HFF-Myc (cell line): ENCODE results near the gene ERICH4.

ENCODE experiments used
- DNase-seq: peaks from one replicate; pipeline ENCODE4 v3.0.0-alpha.2; 2011; ENCODE audit warnings: low read depth; ENCODE audit errors: extremely low read depth
- H3K4me3 ChIP-seq: replicated peaks from 2 replicates; pipeline ENCODE4 v1.5.1; 2011; ENCODE audit warnings: low read depth, mild to moderate bottlenecking, control low read depth, low read length
- TF ChIP-seq, protein P1 (sequence below): IDR thresholded peaks from 2 replicates; pipeline ENCODE4 v1.5.1; 2012; ENCODE audit warnings: mild to moderate bottlenecking, low read depth, low read length, control low read depth; ENCODE audit errors: missing control alignments

ERICH4 gene, protein sequence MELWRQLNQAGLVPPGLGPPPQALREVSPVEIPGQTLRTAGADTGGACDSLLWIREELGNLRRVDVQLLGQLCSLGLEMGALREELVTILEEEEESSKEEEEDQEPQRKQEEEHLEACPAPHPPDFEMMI

DNA sequence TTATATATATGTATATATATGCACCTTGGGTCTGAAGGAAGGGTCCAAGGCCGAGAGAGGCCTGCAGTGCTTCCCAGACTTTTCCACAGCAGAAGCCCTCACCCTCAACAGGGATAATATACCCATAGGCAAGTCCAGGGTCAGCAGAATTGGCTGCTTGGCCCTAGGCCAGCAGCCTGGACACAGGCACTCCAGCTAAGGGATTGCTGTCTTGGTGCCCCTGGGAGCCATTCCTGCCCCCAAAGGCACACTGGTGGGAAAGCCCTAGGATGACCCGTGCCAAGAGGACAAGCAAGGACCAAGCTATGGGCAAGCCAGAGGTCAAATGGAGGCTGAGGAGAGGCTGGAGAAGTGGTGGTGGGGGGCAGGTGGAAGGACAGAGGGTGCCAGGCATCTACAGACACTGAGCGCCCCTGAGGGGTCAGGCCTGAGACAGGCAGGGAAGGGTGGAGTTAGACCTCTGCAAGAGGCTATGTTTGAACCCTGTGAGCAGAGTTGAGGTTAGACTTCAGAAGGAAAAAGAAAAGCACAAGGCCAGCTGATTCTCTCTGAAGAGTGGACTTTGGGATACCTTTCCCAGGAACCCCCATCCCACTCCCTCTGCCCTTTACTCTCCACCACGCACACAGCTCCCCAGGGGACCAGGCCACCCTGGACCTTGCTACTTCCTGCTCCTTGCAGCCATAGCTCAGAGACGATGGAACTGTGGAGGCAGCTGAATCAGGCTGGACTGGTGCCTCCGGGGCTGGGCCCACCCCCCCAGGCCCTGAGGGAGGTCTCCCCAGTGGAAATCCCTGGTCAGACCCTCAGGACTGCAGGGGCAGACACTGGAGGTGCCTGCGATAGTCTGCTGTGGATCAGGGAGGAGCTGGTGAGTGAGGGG lies at the start of gene ERICH4:
TSS of gene ERICH4 (plus strand) at position 684 of the 883 bp plus-strand sequence. CDS start at position 698, 14 bp downstream.
- TF ChIP-seq, protein P1, sequence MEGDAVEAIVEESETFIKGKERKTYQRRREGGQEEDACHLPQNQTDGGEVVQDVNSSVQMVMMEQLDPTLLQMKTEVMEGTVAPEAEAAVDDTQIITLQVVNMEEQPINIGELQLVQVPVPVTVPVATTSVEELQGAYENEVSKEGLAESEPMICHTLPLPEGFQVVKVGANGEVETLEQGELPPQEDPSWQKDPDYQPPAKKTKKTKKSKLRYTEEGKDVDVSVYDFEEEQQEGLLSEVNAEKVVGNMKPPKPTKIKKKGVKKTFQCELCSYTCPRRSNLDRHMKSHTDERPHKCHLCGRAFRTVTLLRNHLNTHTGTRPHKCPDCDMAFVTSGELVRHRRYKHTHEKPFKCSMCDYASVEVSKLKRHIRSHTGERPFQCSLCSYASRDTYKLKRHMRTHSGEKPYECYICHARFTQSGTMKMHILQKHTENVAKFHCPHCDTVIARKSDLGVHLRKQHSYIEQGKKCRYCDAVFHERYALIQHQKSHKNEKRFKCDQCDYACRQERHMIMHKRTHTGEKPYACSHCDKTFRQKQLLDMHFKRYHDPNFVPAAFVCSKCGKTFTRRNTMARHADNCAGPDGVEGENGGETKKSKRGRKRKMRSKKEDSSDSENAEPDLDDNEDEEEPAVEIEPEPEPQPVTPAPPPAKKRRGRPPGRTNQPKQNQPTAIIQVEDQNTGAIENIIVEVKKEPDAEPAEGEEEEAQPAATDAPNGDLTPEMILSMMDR: no peak
- H3K4me3 ChIP-seq: no peak within 1 kb of the TSS
- DNase-seq: no peak

DNA sequence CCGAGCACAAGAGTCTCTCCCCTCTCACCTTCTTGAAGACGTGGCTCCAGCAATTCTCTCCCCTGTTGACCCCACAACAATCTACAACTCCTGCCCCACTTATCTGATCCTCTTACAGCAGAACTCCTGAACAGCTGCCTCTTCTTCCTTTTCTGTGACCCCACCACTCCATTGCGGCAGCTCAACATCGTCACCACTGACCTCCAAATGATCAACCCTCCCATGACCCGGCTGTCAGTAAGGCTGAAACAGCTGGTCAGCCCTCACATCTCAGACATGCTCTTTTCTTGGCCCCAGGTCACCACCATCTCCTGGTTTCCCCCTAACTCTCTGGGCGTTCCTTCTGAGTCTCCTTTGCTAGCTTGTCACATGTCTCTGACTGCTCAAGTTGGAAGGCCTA lies 47.6 kb upstream of the ERICH4 start:
- peak overlapping the region; percentile 97 for H3K4me3 ChIP-seq
- no peak for DNase-seq
- TF ChIP-seq, protein P1: no peak

DNA sequence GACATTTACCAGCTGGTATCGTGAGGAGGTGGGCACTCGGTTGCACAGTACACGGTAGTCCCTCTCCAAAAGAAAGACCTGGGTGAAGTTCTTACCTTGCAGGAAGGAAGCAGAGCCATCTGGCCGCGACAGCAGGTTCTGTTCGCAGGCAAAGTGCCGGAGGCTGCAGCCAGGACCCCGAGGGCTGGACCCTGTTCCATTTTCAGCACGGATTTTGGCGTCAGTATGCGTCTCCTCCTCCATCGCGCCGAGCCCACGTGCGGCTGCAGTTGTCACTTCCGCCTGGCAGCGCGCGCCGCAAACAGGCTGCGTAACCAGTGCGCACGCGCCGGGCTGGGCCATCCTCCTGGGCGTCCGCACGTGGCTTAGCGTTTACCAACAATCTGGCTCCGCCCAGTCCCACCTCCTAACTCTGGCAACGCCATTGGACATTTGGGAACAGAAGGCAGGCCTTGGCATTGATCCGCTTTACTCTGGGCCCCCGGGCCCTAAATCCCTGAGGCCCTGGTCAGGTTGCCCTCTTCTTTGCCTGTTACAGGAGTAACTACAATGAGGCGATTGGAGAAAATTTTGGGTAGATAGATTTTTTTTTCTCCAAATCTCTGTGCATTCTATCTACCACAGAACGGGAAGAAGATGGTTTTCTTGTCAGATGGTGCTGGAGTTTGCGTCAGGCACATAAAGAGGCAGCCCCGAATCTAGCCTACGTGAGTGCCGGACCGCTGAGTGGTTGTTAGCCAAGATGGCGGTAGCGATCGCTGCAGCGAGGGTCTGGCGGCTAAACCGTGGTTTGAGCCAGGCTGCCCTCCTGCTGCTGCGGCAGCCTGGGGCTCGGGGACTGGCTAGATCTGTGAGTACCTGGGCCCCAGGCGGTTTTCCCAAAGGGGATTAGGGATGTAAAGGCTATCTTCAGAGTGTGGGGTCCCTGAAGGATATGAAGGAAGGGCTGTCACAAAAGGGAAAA lies 45.6 kb upstream of the ERICH4 start, which contains the start of the genes BCKDHA and EXOSC5:
TSS of gene BCKDHA (plus strand) at position 733 of the 964 bp plus-strand sequence. CDS start at position 743, 10 bp downstream.
TSS of gene EXOSC5 (minus strand) at position 274 of the 964 bp plus-strand sequence. CDS start at position 243, 31 bp downstream.
- H3K4me3 ChIP-seq: peak within 1 kb of the TSS; percentile 97
- TF ChIP-seq, protein P1: no peak
- DNase-seq: peak; percentile 100

DNA sequence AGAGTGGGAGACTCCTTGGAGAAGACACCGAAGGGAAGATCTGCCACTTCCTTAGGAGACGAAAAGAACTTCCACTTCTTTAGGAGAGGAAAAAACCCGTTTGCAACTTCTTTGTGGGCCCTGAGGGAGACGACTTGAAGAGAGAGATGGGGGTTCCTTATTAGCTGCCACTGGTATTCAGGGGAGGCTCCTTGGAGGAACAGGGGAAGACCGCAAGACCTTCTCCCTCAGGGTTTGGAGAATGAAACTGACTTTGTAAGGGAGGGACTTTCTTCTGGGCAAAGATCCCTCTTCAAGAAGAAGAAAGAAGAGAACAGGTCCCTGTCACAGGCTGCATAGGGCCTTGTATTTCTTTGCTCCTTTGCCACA lies 44.9 kb upstream of the ERICH4 start:
- H3K4me3 ChIP-seq: peak overlapping the region; percentile 97
- TF ChIP-seq, protein P1: no peak
- no peak for DNase-seq

DNA sequence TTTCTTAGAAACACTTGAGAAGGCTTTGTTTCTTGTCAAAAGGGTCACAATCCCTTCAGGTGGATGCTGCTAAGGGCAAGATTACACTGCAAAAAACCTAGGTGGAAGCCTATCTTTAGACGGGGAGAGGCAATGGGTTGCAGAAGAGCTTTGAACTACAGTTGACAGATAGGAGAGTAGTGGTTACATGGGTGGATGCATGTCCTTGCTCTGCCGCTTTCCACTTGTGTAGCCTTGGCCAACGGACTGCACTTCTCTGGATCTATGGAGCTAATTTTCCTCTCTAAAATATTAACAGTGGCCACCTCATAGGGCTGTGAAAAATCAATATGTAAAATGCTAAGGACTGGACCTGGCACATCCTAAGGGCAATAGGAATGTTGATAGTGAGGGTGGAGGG lies 44.4 kb upstream of the ERICH4 start:
- TF ChIP-seq, protein P1: no peak
- H3K4me3 ChIP-seq: peak overlapping the region; percentile 97
- no peak for DNase-seq

DNA sequence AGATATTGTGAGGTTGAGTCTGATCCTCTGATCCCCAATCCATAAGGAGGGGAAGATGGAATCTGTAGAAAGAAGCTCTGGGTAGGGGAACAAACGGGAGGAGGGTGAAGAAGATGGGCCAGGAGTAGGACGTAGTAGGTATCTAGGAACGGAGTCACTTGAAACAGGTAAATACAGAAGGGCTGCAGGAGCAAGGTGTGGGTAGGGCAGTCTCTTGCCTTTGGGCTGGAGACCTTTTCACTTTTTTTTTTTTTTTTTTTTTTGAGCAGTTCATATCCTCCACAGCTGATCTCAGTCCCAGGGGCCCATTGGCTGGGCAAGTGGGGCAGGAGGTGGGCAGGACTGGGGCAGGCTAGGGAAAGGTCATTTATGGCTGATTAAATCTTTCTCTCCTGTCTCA lies 43.9 kb upstream of the ERICH4 start:
- DNase-seq: no peak
- H3K4me3 ChIP-seq: peak overlapping the region; percentile 97
- TF ChIP-seq, protein P1: no peak
